ENCODE results near the gene TPST1.

- TF ChIP-seq CTCF (IDR thresholded peaks at IDR 0.05) (no peak), POLR2AphosphoS5 (IDR thresholded peaks at IDR 0.05; ENCODE audit: low read depth, low read length) (no peak), SIN3A (IDR thresholded peaks at IDR 0.05; ENCODE audit: borderline replicate concordance, insufficient read depth, low read depth, low read length) (no peak), REST (IDR thresholded peaks at IDR 0.05; ENCODE audit: insufficient read depth in 1 of 2, low read depth in 2 of 2, low read length in 1 of 2) (no peak)
Measured at GRCh38 chr7:66321283-66321682, 116.1 kb downstream of the TPST1 start.
